NCI-H748 (cell line): Measurements from ENCODE around the gene CX3CR1.
"Not testable (repeated sequence)": the region's sequence is repeated elsewhere in the genome, so short reads cannot be mapped to it uniquely, and the experiment has no call there.

Experiments
- DNase-seq: peaks from one replicate; lab custom pipeline; 2025; ENCODE audit not compliant: unreplicated experiment; lab: John Stamatoyannopoulos, UW

CX3CR1 gene

DNA sequence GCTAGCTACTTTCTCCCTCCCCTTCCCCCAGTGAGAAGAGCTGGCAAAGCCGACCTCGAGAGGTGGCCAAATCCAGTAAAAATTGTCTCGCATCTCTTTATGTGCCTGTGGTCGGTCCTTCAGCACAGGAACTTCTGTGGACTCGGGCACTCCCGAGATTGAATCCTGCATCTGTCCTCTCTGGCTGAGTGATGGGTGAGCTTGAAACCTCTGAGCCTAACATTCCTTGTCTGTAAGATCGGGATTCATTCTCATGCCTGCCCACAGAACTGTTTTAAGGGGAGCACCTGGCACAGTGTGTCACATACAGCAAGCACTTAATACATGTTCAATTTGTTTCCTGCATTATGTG is 11.3 kb downstream of the CX3CR1 start:
- no peak for DNase-seq

DNA sequence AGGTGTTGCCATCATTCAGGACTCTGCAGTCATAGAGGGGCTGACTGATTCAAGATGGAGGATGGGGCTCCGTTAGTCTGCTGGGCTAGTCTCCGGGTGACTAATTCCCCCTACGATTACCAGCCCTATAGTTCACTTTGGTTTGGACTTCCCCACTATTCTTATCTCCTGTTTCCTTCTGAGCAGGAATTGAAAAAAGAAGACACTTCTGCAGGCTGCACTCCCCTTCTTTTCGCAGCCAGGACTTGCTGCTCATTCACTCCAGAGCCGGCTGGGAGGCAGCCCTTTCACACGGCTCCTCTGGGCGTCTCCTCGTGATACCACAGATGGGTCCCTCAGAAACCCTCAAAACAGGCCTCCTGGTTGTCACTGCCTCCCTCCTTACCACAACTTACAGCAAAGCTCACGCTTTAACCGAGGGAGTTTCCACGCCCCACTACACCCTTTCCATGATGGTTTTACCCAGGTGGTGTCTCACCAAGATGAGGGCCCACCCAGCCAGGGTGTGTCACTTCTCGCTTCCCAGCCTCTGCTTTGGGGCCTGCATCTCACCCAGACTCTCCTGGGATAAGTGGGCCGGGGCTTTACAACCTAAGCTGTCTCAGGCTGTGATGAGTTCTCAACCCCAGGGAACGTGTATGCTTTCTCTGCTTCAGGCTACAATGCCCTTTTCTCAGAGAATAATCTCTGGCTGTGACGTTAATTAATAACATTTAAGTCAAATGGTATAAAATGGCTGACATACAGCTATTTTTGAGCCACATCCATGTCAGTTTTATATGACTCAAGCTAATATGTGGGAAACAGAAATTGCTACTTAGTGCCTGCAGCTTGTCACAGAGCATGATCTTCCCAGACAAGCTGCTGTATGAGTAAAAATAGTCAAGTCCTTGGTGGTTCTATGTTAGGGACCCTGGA is 11.9 kb downstream of the CX3CR1 start:
- DNase-seq: no peak

DNA sequence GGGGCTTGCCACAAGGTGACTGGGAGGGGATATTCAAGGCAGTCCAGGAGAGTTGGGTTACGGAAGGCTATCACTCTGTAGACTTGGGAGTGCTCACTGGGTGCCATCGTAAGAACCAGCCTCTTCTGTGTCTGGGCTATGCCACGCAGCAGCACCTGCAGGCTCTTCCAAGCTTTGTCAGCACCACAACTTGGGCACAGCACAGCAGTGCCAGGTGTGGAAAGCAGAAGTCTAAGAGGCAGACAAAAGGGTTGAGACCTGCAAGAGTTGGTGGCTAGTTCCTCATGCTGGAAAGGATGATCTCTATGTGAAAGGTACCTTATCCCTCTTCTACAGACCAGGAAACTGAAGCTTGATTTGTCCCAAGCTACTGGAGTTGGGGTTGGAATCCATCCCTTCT is 15.8 kb downstream of the CX3CR1 start:
- DNase-seq: no peak

DNA sequence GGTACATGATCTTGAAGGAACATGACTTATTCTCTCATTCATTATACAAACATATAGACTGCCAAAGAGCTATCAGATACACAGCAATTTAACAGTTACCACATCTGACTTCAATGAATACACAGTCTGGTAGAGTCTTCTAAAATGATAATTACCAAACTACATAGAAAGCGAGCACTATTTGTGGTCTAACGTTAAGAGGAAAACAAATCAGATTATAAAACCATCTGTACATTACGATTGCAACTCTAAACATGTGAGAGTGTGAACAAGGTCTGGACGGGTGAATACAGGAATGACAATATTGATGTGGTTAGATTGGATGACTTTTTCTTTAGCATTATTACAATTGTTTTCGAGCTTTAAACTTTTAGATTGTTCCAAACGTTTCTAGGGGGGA is 16.3 kb downstream of the CX3CR1 start:
- no peak for DNase-seq

DNA sequence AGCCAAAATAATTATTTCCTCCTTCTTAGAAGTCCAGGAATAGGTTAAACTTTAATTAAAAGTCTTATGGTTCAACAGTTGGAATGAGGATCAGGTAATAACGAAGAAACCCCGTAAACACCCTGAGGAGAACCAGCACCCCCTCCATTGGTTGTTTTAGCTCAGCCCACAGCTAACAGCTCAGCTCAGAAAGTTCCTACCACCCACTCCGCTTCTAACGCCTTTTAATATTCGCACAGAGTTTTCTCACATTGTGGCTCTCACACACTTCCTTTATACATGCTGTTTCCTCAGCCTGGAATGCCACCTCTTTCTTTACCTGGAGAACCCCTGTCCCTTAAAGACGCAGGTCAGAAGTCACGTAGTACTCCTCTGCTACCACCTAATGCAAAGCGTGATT is 17.0 kb downstream of the CX3CR1 start:
- DNase-seq: no peak

DNA sequence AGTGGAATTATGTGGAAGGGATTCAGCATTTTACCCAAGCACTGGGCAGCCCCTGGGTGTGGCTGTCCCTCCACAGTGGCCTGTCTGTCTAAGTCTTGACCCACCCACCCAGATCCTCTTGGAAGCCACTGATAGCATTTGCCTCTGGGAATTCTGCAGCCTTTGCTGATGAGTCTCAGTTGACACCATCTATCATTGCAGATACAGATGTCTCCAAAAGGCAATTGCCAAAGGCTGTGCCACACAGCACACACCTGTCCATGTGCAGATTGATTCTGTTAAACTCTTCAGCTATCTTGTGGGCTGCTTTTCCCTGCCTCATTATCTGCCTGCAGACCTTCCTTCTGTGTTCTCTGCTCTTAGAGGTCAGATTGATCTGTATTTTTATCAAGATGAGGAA is 18.1 kb downstream of the CX3CR1 start:
- no peak for DNase-seq

DNA sequence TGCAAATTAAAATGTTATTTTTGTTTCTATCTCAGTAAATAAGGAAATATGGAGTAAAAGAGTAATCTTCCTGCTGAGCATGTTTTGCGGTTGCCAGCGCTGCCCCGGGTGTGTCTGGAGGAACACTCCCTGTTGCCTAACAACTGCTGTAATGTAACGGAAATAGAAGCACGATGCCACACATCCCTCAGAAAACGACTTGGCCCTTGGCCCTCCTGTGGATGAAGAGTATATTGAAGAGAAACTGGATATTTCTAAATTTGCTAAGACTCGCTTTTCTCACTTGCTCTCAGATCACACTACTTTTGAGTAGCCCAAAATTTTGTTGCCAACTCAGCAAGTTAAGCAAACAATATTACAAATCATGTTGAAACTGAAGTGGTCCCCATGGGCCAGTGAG is 18.9 kb downstream of the CX3CR1 start:
- peak; percentile 13 for DNase-seq

DNA sequence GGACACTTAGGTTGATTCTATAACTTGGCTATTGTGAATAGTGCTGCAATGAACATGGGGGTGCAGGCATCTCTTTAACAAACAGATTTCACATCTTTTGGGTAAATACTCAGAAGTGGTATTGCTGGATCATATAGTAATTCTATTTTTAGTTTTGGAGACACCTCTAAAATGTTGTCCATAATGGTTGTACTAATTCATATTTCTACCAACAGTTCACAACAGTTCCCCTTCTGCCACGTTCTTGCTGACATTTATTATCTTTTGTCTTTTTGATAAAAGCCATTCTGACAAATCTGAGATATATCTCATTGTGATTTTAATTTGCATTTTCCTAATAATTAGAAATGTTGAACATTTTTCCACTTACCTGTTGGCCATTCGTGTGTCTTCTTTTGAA is 19.5 kb downstream of the CX3CR1 start:
- DNase-seq: no peak

DNA sequence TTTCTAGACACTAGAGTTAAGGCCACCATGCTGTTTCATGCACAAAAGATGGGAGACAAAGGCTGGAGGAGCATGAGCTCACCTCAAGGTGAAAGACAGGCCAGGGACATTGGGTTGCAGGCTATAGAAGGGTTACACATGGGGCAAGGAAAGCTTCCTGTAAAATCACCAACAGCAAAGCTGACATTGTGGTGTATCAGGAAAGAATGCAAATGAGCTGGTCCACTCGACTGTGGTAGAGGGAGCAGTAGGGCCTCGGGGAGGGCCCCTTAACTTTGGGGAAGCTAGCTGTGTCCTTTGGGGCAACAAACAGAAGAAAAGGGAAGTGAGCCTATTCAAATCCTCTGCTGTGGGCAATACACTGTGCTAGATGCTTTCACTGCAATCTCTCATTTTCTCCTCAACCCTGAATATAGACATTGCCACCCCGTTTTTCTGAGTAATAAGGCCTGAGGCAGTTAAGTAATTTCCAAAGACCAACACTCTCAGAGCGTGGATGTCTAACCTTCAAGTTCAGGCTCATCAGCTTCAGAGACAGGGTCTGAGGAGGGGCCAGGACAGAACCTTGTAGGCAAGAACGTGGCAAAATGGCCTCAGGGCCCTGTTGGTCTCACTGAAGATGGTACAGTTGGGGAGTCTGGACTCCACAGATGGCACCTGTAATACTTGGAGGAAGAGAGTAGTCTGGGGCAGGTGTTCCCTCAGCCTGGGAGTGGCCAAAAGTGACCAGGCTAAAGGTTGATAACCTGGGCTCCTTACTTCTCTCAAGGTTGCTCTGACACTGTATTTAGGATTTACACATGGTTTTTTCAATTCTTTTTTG is 24.1 kb downstream of the CX3CR1 start:
- DNase-seq: no peak

DNA sequence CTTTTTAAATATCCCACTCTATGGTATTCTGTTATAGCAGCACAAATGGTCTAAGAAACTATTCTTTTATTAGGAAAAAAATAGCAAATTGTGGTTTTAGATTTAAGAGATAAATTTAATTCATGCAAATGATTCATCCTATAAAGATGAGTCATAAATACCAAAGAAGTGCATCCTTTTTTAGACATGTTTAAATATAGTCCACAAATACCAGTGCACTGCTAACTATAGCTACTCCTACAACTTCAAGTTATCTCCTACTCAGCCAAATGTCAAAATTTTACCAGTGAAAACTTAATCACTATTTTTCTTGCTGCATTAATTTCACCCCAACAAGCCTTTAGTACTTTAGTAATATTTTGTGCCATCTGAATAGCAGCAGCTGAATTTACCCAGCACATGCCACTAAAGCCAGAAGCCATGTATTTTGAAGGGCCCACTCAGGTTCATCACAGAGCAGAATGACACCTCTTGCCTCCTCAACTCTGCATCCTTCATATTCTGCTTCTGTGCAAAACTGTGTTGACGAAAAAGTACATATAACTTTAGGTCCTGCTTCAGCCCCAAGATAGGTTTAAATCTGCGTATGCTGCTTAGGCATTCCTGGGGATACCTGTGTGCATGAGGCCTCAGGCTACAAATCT is 24.9 kb downstream of the CX3CR1 start:
- DNase-seq: no peak

DNA sequence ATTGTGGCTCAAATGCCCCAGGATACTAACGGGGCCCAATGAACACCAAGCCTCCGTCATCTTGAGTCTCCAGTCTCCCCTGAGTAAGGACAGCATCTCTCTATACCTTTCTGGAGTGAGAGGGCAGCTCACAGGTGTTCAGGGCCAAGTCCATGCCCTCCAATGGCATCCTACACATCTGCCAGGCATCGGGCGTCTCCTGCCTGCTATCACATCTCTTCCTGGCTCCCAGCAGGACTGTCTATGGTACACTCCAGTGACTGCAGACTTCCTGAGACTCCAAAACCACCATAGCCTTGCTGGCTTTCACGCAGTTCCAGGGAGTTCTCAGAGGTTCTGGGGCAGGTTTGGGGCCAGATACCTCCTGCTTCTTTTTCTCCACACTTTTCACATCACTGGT is 28.3 kb downstream of the CX3CR1 start:
- DNase-seq: no peak

DNA sequence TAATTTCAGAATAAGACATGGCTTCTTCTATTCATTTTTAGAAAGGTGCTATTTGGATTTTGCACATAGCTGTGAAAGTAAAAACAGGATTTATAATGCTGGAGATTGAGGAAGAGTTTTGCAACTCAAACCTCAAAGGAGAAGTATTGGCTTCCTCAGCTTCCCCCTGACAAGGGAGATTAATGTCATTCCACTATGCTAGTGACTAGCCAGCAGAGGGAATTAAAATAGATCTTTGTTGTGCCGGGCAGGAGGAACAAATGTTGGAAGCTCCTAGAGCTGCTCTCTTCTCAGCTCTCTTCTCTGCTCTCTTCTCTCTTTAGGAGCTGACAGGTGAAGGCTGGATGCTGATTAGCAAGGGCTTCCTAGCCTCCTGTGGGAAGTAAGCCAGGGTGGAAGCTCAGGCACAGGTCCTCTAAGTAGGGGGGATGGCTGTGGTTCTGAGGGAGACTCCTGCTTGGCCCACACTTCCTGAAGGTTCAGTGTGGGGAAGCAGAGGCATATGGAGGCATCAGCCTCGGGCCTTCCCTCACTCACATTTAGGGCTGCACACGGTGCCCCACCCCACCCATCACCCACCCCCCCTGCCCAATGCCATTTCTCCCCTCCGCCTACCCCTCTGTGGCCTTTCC is 29.6 kb downstream of the CX3CR1 start:
- no peak for DNase-seq

DNA sequence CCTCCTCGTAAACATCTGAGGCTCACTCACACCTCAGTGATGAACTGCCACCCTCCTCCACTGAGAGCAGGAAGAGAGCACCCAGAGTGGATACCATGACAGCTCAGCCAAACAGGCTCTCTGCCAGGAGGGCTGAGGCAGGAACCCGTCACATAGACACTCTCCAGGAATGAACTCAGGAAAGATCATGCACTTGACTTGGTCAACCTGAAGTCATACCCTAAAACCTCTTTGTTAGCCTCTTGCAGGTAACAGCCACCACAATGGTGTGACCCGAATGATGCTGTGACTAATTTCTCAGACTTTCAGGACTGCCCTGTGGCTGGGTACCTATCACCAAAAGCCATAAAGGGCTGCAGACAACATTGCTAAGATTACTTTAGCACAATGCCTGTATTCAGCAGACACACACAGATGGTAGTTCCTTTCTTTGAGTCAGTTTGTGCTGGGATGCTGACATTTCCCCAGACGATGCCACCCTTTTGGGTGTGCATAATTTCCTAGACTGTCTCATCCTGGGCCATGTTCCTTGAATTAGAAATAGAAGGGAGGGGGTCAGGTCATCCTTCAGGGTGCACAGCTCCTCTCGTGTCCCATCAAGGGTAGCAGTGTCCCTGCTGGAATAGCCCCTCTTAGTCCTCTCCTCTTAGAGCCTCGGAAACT is 30.3 kb downstream of the CX3CR1 start:
- DNase-seq: no peak

DNA sequence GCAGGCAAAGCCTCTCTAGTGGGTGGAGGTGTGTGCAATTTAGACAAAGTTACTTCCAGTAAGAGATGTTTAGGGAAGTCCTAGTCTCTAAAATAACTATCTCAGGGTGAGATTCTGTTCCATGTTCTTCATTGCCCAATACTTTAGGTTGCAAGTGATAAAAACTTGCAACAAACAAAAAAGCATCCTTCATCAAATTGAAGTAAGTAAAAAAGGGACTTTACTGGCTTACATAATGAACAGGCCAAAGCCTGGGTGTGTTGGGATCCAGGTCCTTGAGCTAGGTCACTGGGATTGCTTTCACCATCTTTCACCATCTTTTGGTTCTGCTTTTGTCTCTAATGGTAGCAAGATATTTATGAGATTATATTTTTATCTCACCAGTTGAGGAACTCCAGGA is 38.3 kb downstream of the CX3CR1 start:
- DNase-seq: no peak

DNA sequence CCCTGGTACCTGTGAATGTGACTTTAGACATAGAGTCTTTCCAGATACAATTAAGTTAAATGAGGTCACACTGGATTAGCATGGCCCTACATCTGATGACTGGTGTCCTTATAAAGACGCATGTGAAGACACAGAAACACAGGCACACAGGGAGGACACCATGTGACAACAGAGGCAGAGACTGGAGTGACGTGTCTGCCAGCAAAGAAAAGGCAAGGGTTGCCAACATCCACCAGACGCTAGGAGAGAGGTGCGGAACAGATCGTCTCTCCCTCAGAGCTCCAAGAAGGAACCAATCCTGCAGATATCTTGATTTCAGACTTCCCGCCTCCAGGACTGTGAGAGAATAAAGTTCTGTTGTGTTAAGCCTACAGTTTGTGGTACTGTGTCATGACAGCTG is 42.8 kb downstream of the CX3CR1 start:
- DNase-seq: no peak

DNA sequence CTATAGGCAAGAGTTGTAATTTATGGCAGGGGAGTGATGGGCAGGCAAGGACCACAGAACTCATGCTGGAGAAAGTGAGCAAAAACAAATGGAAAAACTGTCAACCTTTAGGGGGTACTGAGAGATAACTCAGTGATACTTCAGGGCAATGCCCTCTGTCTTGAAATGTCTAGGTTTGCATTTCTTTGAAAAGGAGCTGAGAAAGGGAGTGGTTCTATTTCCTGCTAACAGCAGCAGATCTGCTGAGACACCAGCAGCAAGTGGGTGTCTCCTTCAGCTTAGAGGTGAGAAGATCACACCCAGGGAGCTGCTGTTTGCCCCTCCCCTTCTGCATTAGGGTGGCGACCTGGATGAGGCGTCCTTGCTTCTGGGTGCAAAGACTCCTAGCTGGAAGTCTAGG is 45.2 kb downstream of the CX3CR1 start:
- DNase-seq: no peak

DNA sequence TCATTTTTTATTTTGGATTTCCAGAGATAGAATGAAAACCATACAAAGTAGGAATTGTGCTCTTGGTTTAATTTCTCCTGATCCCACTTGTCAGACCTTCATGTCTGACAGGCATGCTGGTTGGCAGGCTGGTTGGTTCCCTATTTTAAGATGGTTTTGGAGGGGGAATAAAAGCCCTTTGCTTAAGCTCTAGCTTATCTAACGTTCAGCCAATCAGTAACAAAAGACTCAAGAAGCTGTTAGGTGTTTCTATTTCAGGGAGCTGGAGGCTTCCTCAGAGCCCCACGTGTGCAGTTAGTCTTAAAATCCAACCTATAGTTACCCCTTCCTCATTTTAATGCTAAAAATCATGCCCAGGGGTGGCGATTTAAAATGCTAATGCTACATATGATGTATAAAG is 47.0 kb downstream of the CX3CR1 start:
- DNase-seq: no peak

DNA sequence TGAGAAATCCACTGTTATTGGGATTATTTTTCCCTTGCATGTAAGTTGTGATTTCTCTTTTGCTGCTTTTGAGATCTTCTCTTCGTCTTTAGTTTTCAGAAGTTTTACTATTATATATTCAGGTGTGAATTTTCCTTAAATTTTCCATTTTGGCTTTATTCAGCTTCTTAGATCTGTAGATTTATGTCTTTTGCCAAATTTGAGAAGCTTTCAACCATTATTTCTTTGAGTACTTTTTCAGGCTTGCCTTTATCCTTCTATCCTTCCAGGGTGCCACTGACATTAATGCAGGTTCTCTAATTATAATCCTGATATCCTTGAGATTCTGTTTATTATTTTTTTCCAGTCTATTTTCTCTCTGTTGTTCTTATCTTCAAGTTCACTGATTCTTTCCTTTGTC is 49.4 kb downstream of the CX3CR1 start:
- DNase-seq: no peak

DNA sequence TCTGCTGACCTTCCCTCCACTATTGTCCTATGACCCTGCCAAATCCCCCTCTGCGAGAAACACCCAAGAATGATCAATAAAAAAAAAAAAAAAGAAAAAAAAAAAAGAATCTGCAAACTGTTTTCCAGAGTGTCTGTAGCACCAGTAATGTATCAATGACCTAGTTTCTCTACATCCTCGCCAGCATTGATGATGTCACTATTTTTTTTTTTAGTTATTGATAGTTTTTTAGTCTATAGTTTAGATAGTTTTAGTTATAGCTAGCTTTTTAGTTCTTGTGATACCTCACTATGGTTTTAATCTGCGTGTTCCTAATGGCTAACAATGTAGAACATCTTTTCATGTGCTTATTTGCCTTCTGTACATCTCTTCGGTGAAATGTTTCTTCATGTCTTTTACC is 51.3 kb downstream of the CX3CR1 start:
- no peak for DNase-seq

DNA sequence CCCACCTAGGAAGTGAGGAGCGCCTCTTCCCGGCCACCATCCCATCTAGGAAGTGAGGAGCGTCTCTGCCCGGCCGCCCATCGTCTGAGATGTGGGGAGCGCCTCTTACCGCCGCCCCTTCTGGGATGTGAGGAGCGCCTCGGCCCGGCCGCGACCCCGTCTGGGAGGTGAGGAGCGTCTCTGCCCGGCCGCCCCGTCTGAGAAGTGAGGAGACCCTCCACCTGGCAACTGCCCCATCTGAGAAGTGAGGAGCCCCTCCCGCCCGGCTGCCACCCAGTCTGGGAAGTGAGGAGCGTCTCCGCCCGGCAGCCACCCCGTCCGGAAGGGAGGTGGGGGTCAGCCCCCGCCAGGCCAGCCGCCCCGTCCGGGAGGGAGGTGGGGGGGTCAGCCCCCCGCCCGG is 52.2 kb downstream of the CX3CR1 start:
- DNase-seq: not testable (repeated sequence)
